T-cell (primary cell): ENCODE measurements around the gene MTIF3. TPM values are rescaled to one million over a fixed set of nuclear protein-coding genes. Genes with fewer than 3 reads are reported as not detected.
A peak's percentile ranks its signal among the peaks of the same experiment; 100 is the strongest.

Experiments
- ATAC-seq, 4 experiments: fragments of 200-7000 bp in 3 of 4; fragments of 150-1000 bp in 1 of 4; cut with Tn5 transposase; replicated peaks in 1 of 4; 1 replicate in 3 of 4; 2 replicates in 1 of 4; pipeline ENCODE4 v1.10.0; 2021; ENCODE audit warnings: moderate library complexity in 3 of 4, mild to moderate bottlenecking in 2 of 4, moderate number of reproducible peaks in 1 of 4
- CTCF ChIA-PET, 2 donors: fragments of 300-600 bp; sonication (Branson Sonifier 250); formaldehyde crosslinking; loops; one replicate each; lab custom pipeline; 2022; ENCODE audit warnings: antibody characterized with exemption in 2 of 2; lab: Charles Lee
- POLR2A ChIA-PET, 2 donors: fragments of 300-600 bp; sonication (Branson Sonifier 250); formaldehyde crosslinking; loops; one replicate each; lab custom pipeline; 2022; ENCODE audit warnings: antibody characterized with exemption in 2 of 2; lab: Charles Lee
- DNase-seq, 35 experiments: peaks; one replicate each; pipeline versions ENCODE4 v3.0.0 to v3.0.0-alpha.2; 2013 to 2023
- H3K27ac ChIP-seq: one replicate; pipeline ENCODE4 v1.5.1; 2013; ENCODE audit warnings: low read length
- H3K27me3 ChIP-seq, 2 experiments: replicated peaks in 1 of 2; 1 replicate in 1 of 2; 2 replicates in 1 of 2; pipeline versions ENCODE4 v1.6.1 to v1.7.0; 2013; ENCODE audit warnings: low read length in 1 of 2, mixed read lengths in 1 of 2; ENCODE audit not compliant: control insufficient read depth in 2 of 2, insufficient read depth in 2 of 2; ENCODE audit errors: extremely low read depth in 1 of 2
- H3K36me3 ChIP-seq, 2 donors: 1 replicate in 1 of 2; 2 replicates in 1 of 2; pipeline versions ENCODE4 v1.6.1 to v1.7.0; 2013; ENCODE audit warnings: low read length in 1 of 2; ENCODE audit not compliant: control insufficient read depth in 2 of 2, insufficient read depth in 1 of 2; ENCODE audit errors: extremely low read depth in 1 of 2
- H3K4me1 ChIP-seq, 2 experiments: 1 replicate in 1 of 2; 2 replicates in 1 of 2; pipeline versions ENCODE4 v1.6.1 to v1.7.0; 2013; ENCODE audit warnings: low read length in 2 of 2, mixed read lengths in 1 of 2; ENCODE audit not compliant: insufficient read depth in 2 of 2, control insufficient read depth in 1 of 2; ENCODE audit errors: extremely low read depth in 1 of 2
- H3K4me3 ChIP-seq, 2 donors: 1 replicate in 1 of 2; 2 replicates in 1 of 2; pipeline versions ENCODE4 v1.5.1 to v1.7.0; 2013; ENCODE audit warnings: mild to moderate bottlenecking in 2 of 2, low read length in 1 of 2, moderate library complexity in 1 of 2; ENCODE audit not compliant: control insufficient read depth in 1 of 2; ENCODE audit errors: extremely low read depth in 1 of 2
- H3K9me3 ChIP-seq: 2 replicates; pipeline ENCODE4 v1.7.0; 2013
- H3K27ac Mint-ChIP-seq, 2 donors: one replicate each; pipeline ENCODE4 v1.8.0; 2020 to 2021; ENCODE audit warnings: mild to moderate bottlenecking in 2 of 2, mixed read lengths in 2 of 2
- H3K27me3 Mint-ChIP-seq, 2 donors: one replicate each; pipeline ENCODE4 v1.8.0; 2021 to 2022; ENCODE audit warnings: mixed read lengths in 2 of 2
- H3K36me3 Mint-ChIP-seq: one replicate; pipeline ENCODE4 v1.8.0; 2021; ENCODE audit warnings: mixed read lengths
- H3K4me1 Mint-ChIP-seq, 3 donors: one replicate each; pipeline ENCODE4 v1.8.0; 2020 to 2022; ENCODE audit warnings: mixed read lengths in 3 of 3, mild to moderate bottlenecking in 1 of 3
- H3K4me3 Mint-ChIP-seq, 3 donors: one replicate each; pipeline ENCODE4 v1.8.0; 2020 to 2022; ENCODE audit warnings: mild to moderate bottlenecking in 3 of 3, mixed read lengths in 3 of 3, moderate library complexity in 3 of 3
- H3K9me3 Mint-ChIP-seq, 3 donors: one replicate each; pipeline ENCODE4 v1.8.0; 2020 to 2022; ENCODE audit warnings: mixed read lengths in 3 of 3
- WGBS: methylation state at CpG from one replicate; pipeline ENCODE4 v1.1.5; 2013; ENCODE audit warnings: missing lambda C conversion rate; ENCODE audit not compliant: insufficient coverage; 5-methylcytosine and 5-hydroxymethylcytosine counted together
- total RNA-seq, 35 experiments: library from RNA in 6 of 35; stranded (reverse) in 6 of 35; fragments of 120-200 nt in 1 of 35; gene quantifications; one replicate each; pipeline versions ENCODE4 v1.2.1 to v1.2.4 and lab custom pipeline; 2013 to 2026

Gene MTIF3
- total RNA-seq, 5 donors from 2014 or later (not counting 1 experiment from before 2014, with no cell fraction given): 45.4 to 74.1 (median 61.4) TPM

- Mint-ChIP-seq H3K4me3 (no peak overlapping the region), H3K36me3 (no peaks in the 10 kb centered on the region), H3K27me3 (no peaks in the 10 kb centered on the region), H3K27ac (no peak overlapping the region), H3K9me3 (no peaks in the 10 kb centered on the region), H3K4me1 (peaks cover 16 to 24% (median 20%) of the 10 kb centered on the region in 3 donors)
- H3K4me1 ChIP-seq: peaks cover 10 to 11% of the 10 kb centered on the region in 2 experiments
- 81% methylated on average over 8 of the region's 13 CpGs for WGBS
- ATAC-seq: no peak
- H3K27me3 ChIP-seq: peaks cover 0 to 5% of the 10 kb centered on the region in 2 experiments
- H3K9me3 ChIP-seq: no peaks in the 10 kb centered on the region
- POLR2A ChIA-PET: no interaction called here
- no peaks in the 10 kb centered on the region for H3K36me3 ChIP-seq
- CTCF ChIA-PET: no interaction called here
- no peak overlapping the region for H3K27ac ChIP-seq
- H3K4me3 ChIP-seq: no peak overlapping the region
- no peak for DNase-seq
Measured at GRCh38 chr13:27474751-27475268, 24.4 kb upstream of the MTIF3 start.

- H3K36me3 ChIP-seq: no peaks in the 10 kb centered on the region
- H3K9me3 ChIP-seq: no peaks in the 10 kb centered on the region
- no peaks in the 10 kb centered on the region for H3K9me3 Mint-ChIP-seq
- WGBS: 25% methylated on average over 2 of the region's 3 CpGs
- POLR2A ChIA-PET: no interaction called here
- CTCF ChIA-PET: no interaction called here
- no peak overlapping the region for H3K4me3 Mint-ChIP-seq
- H3K27ac Mint-ChIP-seq: no peak overlapping the region
- H3K4me1 ChIP-seq: peaks cover 8 to 9% of the 10 kb centered on the region in 2 experiments
- ATAC-seq (peak in 3 of 4 experiments; percentile 44 to 64 (median 61)), DNase-seq (peak in 1 of 35 experiments; percentile 25)
- H3K27me3 ChIP-seq: peaks cover 0 to 5% of the 10 kb centered on the region in 2 experiments
- no peaks in the 10 kb centered on the region for H3K27me3 Mint-ChIP-seq
- H3K36me3 Mint-ChIP-seq: no peaks in the 10 kb centered on the region
- H3K4me3 ChIP-seq: no peak overlapping the region
- H3K4me1 Mint-ChIP-seq: peaks cover 12 to 20% (median 17%) of the 10 kb centered on the region in 3 donors
- H3K27ac ChIP-seq: peak overlapping the region; percentile 7
Measured at GRCh38 chr13:27472941-27473340, 22.6 kb upstream of the MTIF3 start.

- no peaks in the 10 kb centered on the region for H3K36me3 Mint-ChIP-seq
- H3K9me3 Mint-ChIP-seq: no peaks in the 10 kb centered on the region
- Histone ChIP-seq H3K27ac (no peak overlapping the region), H3K27me3 (peaks cover 0 to 5% of the 10 kb centered on the region in 2 experiments), H3K4me1 (peaks cover 4 to 7% of the 10 kb centered on the region in 2 experiments), H3K36me3 (no peaks in the 10 kb centered on the region), H3K4me3 (no peak overlapping the region), H3K9me3 (no peaks in the 10 kb centered on the region)
- no peaks in the 10 kb centered on the region for H3K27me3 Mint-ChIP-seq
- ATAC-seq (no peak), DNase-seq (no peak)
- ChIA-PET POLR2A (no interaction called here), CTCF (no interaction called here)
- peaks cover 7 to 15% (median 12%) of the 10 kb centered on the region in 3 donors for H3K4me1 Mint-ChIP-seq
- 76% methylated on average over 2 of the region's 2 CpGs for WGBS
- no peak overlapping the region for H3K4me3 Mint-ChIP-seq
- no peak overlapping the region for H3K27ac Mint-ChIP-seq
Measured at GRCh38 chr13:27472441-27472840, 22.1 kb upstream of the MTIF3 start.

GRCh38 chr13:27470075-27470820 lies 19.9 kb upstream of the MTIF3 start:
- Mint-ChIP-seq H3K9me3 (no peaks in the 10 kb centered on the region), H3K36me3 (no peaks in the 10 kb centered on the region), H3K27me3 (no peaks in the 10 kb centered on the region), H3K27ac (no peak overlapping the region), H3K4me1 (peaks cover 4 to 11% (median 7%) of the 10 kb centered on the region in 3 donors), H3K4me3 (no peak overlapping the region)
- Histone ChIP-seq H3K4me1 (peaks cover 3 to 7% of the 10 kb centered on the region in 2 experiments), H3K36me3 (no peaks in the 10 kb centered on the region), H3K27me3 (peaks cover 0 to 5% of the 10 kb centered on the region in 2 experiments), H3K4me3 (no peak overlapping the region), H3K9me3 (no peaks in the 10 kb centered on the region), H3K27ac (no peak overlapping the region)
- no peak for DNase-seq
- POLR2A ChIA-PET: no interaction called here
- ATAC-seq: no peak
- CTCF ChIA-PET: no interaction called here
- WGBS: 93% methylated on average over 4 of the region's 5 CpGs

GRCh38 chr13:27466513-27466912 lies 16.1 kb upstream of the MTIF3 start:
- H3K27me3 ChIP-seq: peaks cover 0 to 5% of the 10 kb centered on the region in 2 experiments
- H3K27ac Mint-ChIP-seq: peak overlapping the region in 1 of 2 donors; percentile 17
- no peak overlapping the region for H3K27ac ChIP-seq
- H3K4me3 Mint-ChIP-seq: no peak overlapping the region
- no peaks in the 10 kb centered on the region for H3K36me3 ChIP-seq
- H3K9me3 ChIP-seq: no peaks in the 10 kb centered on the region
- 30% methylated on average over 2 of the region's 3 CpGs for WGBS
- DNase-seq (no peak), ATAC-seq (no peak)
- no peaks in the 10 kb centered on the region for H3K4me1 ChIP-seq
- H3K4me3 ChIP-seq: no peak overlapping the region
- H3K9me3 Mint-ChIP-seq: no peaks in the 10 kb centered on the region
- POLR2A ChIA-PET: interaction anchor here in 1 of 2 donors (0.7 kb wide), 1 partner anchor 137 kb away, joined by 3 read pairs; no protein-coding TSS in a partner anchor
- CTCF ChIA-PET: no interaction called here
- H3K27me3 Mint-ChIP-seq: no peaks in the 10 kb centered on the region
- H3K4me1 Mint-ChIP-seq: peaks cover 4 to 7% (median 5%) of the 10 kb centered on the region in 3 donors
- no peaks in the 10 kb centered on the region for H3K36me3 Mint-ChIP-seq

GRCh38 chr13:27465611-27466010 lies 15.2 kb upstream of the MTIF3 start:
- H3K4me1 ChIP-seq: no peaks in the 10 kb centered on the region
- no peak for DNase-seq
- no peak for ATAC-seq
- H3K27ac Mint-ChIP-seq: no peak overlapping the region
- no peak overlapping the region for H3K4me3 ChIP-seq
- H3K36me3 ChIP-seq: no peaks in the 10 kb centered on the region
- ChIA-PET CTCF (interaction anchor here in 1 of 2 donors (0.9 kb wide), 1 partner anchor 10 kb away, joined by 3 read pairs; no protein-coding TSS in a partner anchor), POLR2A (interaction anchor here (0.5 to 1.0 kb wide), 3 partner anchors 11 to 137 kb away, joined by 3 to 6 read pairs (median 6); no protein-coding TSS in a partner anchor)
- peaks cover 4 to 7% (median 5%) of the 10 kb centered on the region in 3 donors for H3K4me1 Mint-ChIP-seq
- 85% methylated on average over 5 of the region's 5 CpGs for WGBS
- H3K27me3 ChIP-seq: peaks cover 0 to 5% of the 10 kb centered on the region in 2 experiments
- no peak overlapping the region for H3K4me3 Mint-ChIP-seq
- H3K9me3 Mint-ChIP-seq: no peaks in the 10 kb centered on the region
- H3K9me3 ChIP-seq: no peaks in the 10 kb centered on the region
- H3K36me3 Mint-ChIP-seq: no peaks in the 10 kb centered on the region
- no peaks in the 10 kb centered on the region for H3K27me3 Mint-ChIP-seq
- H3K27ac ChIP-seq: no peak overlapping the region
